Measurements from ENCODE around the gene PIGR. TPM values are rescaled to one million over a fixed set of nuclear protein-coding genes. Genes with fewer than 3 reads are reported as not detected.

The PIGR gene
- total RNA-seq, 1 experiment from 2014 or later, result not detected

DNA sequence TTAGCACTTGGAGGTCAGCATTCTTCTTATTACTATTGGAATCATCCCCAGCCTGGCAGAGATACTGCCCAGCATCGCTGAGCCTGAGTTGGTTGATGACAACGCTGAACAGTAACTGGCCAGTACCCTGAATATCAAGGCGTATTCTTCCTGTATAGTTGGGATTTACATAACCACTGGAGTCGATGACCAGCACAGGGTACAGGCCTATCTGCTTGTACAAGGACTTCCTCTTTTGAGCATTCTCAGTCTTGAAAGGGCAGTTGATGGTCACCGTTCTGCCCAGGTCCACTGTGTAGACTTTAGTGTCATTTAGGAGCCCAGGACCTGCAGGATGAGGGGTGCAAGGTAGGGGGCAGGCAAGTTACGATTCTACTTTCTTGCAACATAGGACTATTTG, 8.8 kb downstream of the PIGR start:
- Histone ChIP-seq H2BK15ac (ENCODE audit: low read depth, low read length) (no peak overlapping the region), H2BK5ac (ENCODE audit: insufficient read length, low read length) (no peak overlapping the region), H3K27ac (ENCODE audit: insufficient read length, low read depth, low read length) (no peak overlapping the region), H2BK120ac (ENCODE audit: low read depth, low read length, poor library complexity, severe bottlenecking) (no peak overlapping the region), H3K56ac (ENCODE audit: insufficient read length, low read depth, low read length) (no peak overlapping the region), H3K18ac (ENCODE audit: insufficient read length, low read depth, low read length) (no peak overlapping the region), H3K4me2 (ENCODE audit: insufficient read depth, insufficient read length, low read length) (no peak overlapping the region), H3K79me2 (ENCODE audit: insufficient read depth, low read length) (no peaks in the 10 kb centered on the region), H3K23ac (ENCODE audit: insufficient read length, low read depth, low read length) (no peak overlapping the region), H2BK12ac (ENCODE audit: insufficient read length, low read depth, low read length) (no peak overlapping the region), H4K8ac (replicated peaks; ENCODE audit: insufficient read length, low read depth, low read length) (no peak overlapping the region), H3K14ac (ENCODE audit: insufficient read depth, low read length) (no peak overlapping the region), H2BK20ac (ENCODE audit: low read depth, low read length, poor library complexity, severe bottlenecking) (no peak overlapping the region), H3K9ac (ENCODE audit: extremely low read depth, insufficient read length, low read length) (no peak overlapping the region), H3T11ph (ENCODE audit: low read length) (no peak overlapping the region), H3K27me3 (ENCODE audit: insufficient read depth, low read length) (no peaks in the 10 kb centered on the region), H3K4ac (ENCODE audit: low read depth, low read length) (no peak overlapping the region), H2AK5ac (ENCODE audit: insufficient read length, low read length) (no peak overlapping the region), H3K23me2 (ENCODE audit: insufficient read length, low read depth, low read length, poor library complexity, severe bottlenecking) (no peaks in the 10 kb centered on the region), H3K9me3 (ENCODE audit: control insufficient read depth, low read depth, low read length) (no peaks in the 10 kb centered on the region), H2AFZ (ENCODE audit: low read length) (no peak overlapping the region), H3K4me1 (ENCODE audit: insufficient read depth, low read length) (no peaks in the 10 kb centered on the region), H4K91ac (ENCODE audit: insufficient read length, low read depth, low read length) (no peak overlapping the region), H3K79me1 (ENCODE audit: insufficient read depth, low read depth, low read length, poor library complexity, severe bottlenecking) (no peaks in the 10 kb centered on the region), H4K20me1 (ENCODE audit: control insufficient read depth, insufficient read depth, insufficient read length) (no peaks in the 10 kb centered on the region), H4K5ac (ENCODE audit: insufficient read length, low read depth, low read length) (no peak overlapping the region)
- no peak overlapping the region for H3K4me3 Mint-ChIP-seq
- H3K4me1 Mint-ChIP-seq, result peaks cover 5 to 9% of the 10 kb centered on the region in 2 experiments; a peak in 3 of 4 replicates
- H3K36me3 Mint-ChIP-seq (ENCODE audit: insufficient read depth in 1 of 3, low read depth in 3 of 3), result no peaks in the 10 kb centered on the region
- H3K27ac Mint-ChIP-seq, result no peak overlapping the region; a peak in 1 of 7 replicates
- H3K27me3 Mint-ChIP-seq (ENCODE audit: low read depth), result peaks cover 1% of the 10 kb centered on the region; the same call in 1 of the 2 replicates
- no CpG with 5 or more reads among the region's 6 CpGs for WGBS (ENCODE audit: extremely low coverage, insufficient read length, low lambda C conversion rate)
- H3K9me3 Mint-ChIP-seq, result no peaks in the 10 kb centered on the region
- TF ChIP-seq, protein P1, sequence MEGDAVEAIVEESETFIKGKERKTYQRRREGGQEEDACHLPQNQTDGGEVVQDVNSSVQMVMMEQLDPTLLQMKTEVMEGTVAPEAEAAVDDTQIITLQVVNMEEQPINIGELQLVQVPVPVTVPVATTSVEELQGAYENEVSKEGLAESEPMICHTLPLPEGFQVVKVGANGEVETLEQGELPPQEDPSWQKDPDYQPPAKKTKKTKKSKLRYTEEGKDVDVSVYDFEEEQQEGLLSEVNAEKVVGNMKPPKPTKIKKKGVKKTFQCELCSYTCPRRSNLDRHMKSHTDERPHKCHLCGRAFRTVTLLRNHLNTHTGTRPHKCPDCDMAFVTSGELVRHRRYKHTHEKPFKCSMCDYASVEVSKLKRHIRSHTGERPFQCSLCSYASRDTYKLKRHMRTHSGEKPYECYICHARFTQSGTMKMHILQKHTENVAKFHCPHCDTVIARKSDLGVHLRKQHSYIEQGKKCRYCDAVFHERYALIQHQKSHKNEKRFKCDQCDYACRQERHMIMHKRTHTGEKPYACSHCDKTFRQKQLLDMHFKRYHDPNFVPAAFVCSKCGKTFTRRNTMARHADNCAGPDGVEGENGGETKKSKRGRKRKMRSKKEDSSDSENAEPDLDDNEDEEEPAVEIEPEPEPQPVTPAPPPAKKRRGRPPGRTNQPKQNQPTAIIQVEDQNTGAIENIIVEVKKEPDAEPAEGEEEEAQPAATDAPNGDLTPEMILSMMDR (conservative IDR thresholded peaks at IDR 0.05), result no peak; the same call in 2 of the 3 replicates
- DNase-seq, result no peak

Data from H9 (cell line).